H1 (cell line): Measurements from ENCODE around the gene PGF. TPM values are rescaled to one million over a fixed set of nuclear protein-coding genes. Genes with fewer than 3 reads are reported as not detected.

Experiments used
- CTCF ChIA-PET: fragments of 300-600 bp; sonication (Branson Sonifier 250); formaldehyde crosslinking; loops from one replicate; lab custom pipeline; 2021; ENCODE audit not compliant: partially characterized antibody; lab: Charles Lee
- POLR2A ChIA-PET: fragments of 300-600 bp; sonication (Branson Sonifier 250); formaldehyde crosslinking; loops from one replicate; lab custom pipeline; 2021; ENCODE audit warnings: inconsistent platforms; ENCODE audit not compliant: partially characterized antibody; lab: Charles Lee
- DNase-seq, 2 experiments: peaks; one replicate each; pipeline versions ENCODE4 v3.0.0 to v3.0.0-alpha.2; 2010 to 2022; ENCODE audit warnings: low spot score in 2 of 2, low read depth in 1 of 2, mixed read lengths in 1 of 2
- FAIRE-seq: peaks from 2 replicates; lab custom pipeline; 2011; peaks lifted over from hg19 to GRCh38; lab: Jason Lieb, UNC
- H2AFZ ChIP-seq: 2 replicates; pipeline ENCODE4 v1.8.1; 2012; ENCODE audit warnings: low read length, inconsistent platforms
- H2AK5ac ChIP-seq: 2 replicates; pipeline ENCODE4 v1.6.1; 2013; ENCODE audit warnings: low read depth, low read length
- H2BK120ac ChIP-seq: replicated peaks from 2 replicates; pipeline ENCODE3; 2013; ENCODE audit warnings: low read depth, low read length, inconsistent platforms
- H2BK12ac ChIP-seq: 2 replicates; pipeline ENCODE4 v1.6.1; 2013; ENCODE audit warnings: low read depth, low read length
- H2BK15ac ChIP-seq: 2 replicates; pipeline ENCODE4 v1.6.1; 2013; ENCODE audit warnings: low read length
- H2BK20ac ChIP-seq: 2 replicates; pipeline ENCODE4 v1.6.1; 2013; ENCODE audit warnings: low read length
- H2BK5ac ChIP-seq: 2 replicates; pipeline ENCODE4 v1.6.1; 2013; ENCODE audit warnings: low read depth, low read length
- H3K14ac ChIP-seq: 2 replicates; pipeline ENCODE4 v1.6.1; 2013; ENCODE audit warnings: inconsistent platforms; ENCODE audit not compliant: insufficient read length
- H3K18ac ChIP-seq: 2 replicates; pipeline ENCODE4 v1.6.1; 2013; ENCODE audit warnings: low read length; ENCODE audit errors: extremely low read depth
- H3K23ac ChIP-seq: 2 replicates; pipeline ENCODE4 v1.6.1; 2013; ENCODE audit warnings: inconsistent platforms; ENCODE audit not compliant: insufficient read length
- H3K23me2 ChIP-seq: 2 replicates; pipeline ENCODE4 v1.6.1; 2013; ENCODE audit warnings: low read depth, low read length
- H3K27ac ChIP-seq: 2 replicates; pipeline ENCODE4 v1.6.1; 2011; ENCODE audit warnings: low read depth, low read length, inconsistent platforms
- H3K27me3 ChIP-seq, 4 experiments: replicated peaks in 1 of 4; 1 replicate in 1 of 4; 2 replicates in 3 of 4; pipeline versions ENCODE4 v1.6.1 to v1.8.1; 2011 to 2013; ENCODE audit warnings: low read length in 3 of 4, mild to moderate bottlenecking in 3 of 4, inconsistent platforms in 2 of 4, mixed read lengths in 2 of 4, moderate library complexity in 1 of 4; ENCODE audit not compliant: control insufficient read depth in 3 of 4, insufficient read depth in 3 of 4; ENCODE audit errors: extremely low read depth in 1 of 4
- H3K36me3 ChIP-seq, 4 experiments: 2 replicates each; pipeline versions ENCODE4 v1.6.1 to v1.8.1; 2011 to 2013; ENCODE audit warnings: mild to moderate bottlenecking in 4 of 4, low read length in 3 of 4, moderate library complexity in 2 of 4, control low read depth in 1 of 4, inconsistent platforms in 1 of 4; ENCODE audit not compliant: insufficient read depth in 4 of 4, control insufficient read depth in 2 of 4
- H3K4ac ChIP-seq: replicated peaks from 2 replicates; pipeline ENCODE3; 2013; ENCODE audit warnings: low read length, low read depth, mixed read lengths, inconsistent platforms; ENCODE audit not compliant: insufficient read length
- H3K4me1 ChIP-seq, 4 experiments: replicated peaks in 1 of 4; 1 replicate in 1 of 4; 2 replicates in 3 of 4; pipeline versions ENCODE4 v1.6.1 to v1.8.1; 2011 to 2013; ENCODE audit warnings: low read length in 3 of 4, inconsistent platforms in 2 of 4, mixed read lengths in 1 of 4; ENCODE audit not compliant: insufficient read depth in 4 of 4, control insufficient read depth in 3 of 4
- H3K4me2 ChIP-seq, 2 experiments: 2 replicates each; pipeline versions ENCODE4 v1.6.1 to v1.8.1; 2011 to 2013; ENCODE audit warnings: low read depth in 2 of 2, low read length in 2 of 2, control low read depth in 1 of 2, inconsistent platforms in 1 of 2, mild to moderate bottlenecking in 1 of 2; ENCODE audit not compliant: insufficient read depth in 1 of 2
- H3K4me3 ChIP-seq, 4 experiments: fragments of 200-600, 300-600 bp in 1 of 4; sonication (generic), shearing (Covaris generic), sonication (Bioruptor Twin) in 1 of 4; 2 replicates each; pipeline versions ENCODE4 v1.5.1 to v1.8.1; 2011 to 2016; ENCODE audit warnings: low read length in 4 of 4, low read depth in 3 of 4, control low read depth in 2 of 4, inconsistent platforms in 2 of 4, mild to moderate bottlenecking in 2 of 4, mixed read lengths in 1 of 4, moderate library complexity in 1 of 4; ENCODE audit not compliant: insufficient read depth in 2 of 4; ENCODE audit errors: extremely low read depth in 1 of 4
- H3K56ac ChIP-seq: replicated peaks from 2 replicates; pipeline ENCODE3; 2013; ENCODE audit warnings: low read depth, mild to moderate bottlenecking, mixed read lengths, low read length, inconsistent platforms; ENCODE audit not compliant: insufficient read length
- H3K79me1 ChIP-seq: 2 replicates; pipeline ENCODE4 v1.6.1; 2013; ENCODE audit warnings: low read depth, low read length, control low read depth
- H3K79me2 ChIP-seq, 2 experiments: 2 replicates each; pipeline versions ENCODE4 v1.6.1 to v1.8.1; 2012 to 2013; ENCODE audit warnings: low read length in 2 of 2, mild to moderate bottlenecking in 2 of 2, inconsistent platforms in 1 of 2; ENCODE audit not compliant: insufficient read depth in 2 of 2, control insufficient read depth in 1 of 2
- H3K9ac ChIP-seq, 4 experiments: replicated peaks in 1 of 4; 1 replicate in 1 of 4; 2 replicates in 3 of 4; pipeline versions ENCODE4 v1.6.1 to v1.8.1; 2011 to 2013; ENCODE audit warnings: low read depth in 3 of 4, low read length in 3 of 4, control low read depth in 2 of 4, mild to moderate bottlenecking in 2 of 4, moderate library complexity in 2 of 4, inconsistent platforms in 1 of 4; ENCODE audit errors: extremely low read depth in 1 of 4
- H3K9me3 ChIP-seq, 2 experiments: 2 replicates each; pipeline versions ENCODE4 v1.6.1 to v1.8.1; 2012 to 2013; ENCODE audit warnings: mild to moderate bottlenecking in 2 of 2, moderate library complexity in 2 of 2, control low read depth in 1 of 2, inconsistent platforms in 1 of 2, low read depth in 1 of 2, low read length in 1 of 2, mixed read lengths in 1 of 2; ENCODE audit not compliant: insufficient read depth in 2 of 2
- H4K20me1 ChIP-seq, 2 experiments: replicated peaks in 1 of 2; 2 replicates each; pipeline versions ENCODE3 to v1.8.1; 2011 to 2013; ENCODE audit warnings: inconsistent platforms in 2 of 2, low read length in 2 of 2, mild to moderate bottlenecking in 1 of 2; ENCODE audit not compliant: insufficient read depth in 2 of 2, control insufficient read depth in 1 of 2
- H4K5ac ChIP-seq: 2 replicates; pipeline ENCODE4 v1.6.1; 2013; ENCODE audit warnings: low read length, low read depth, mixed read lengths, inconsistent platforms; ENCODE audit not compliant: insufficient read length
- H4K8ac ChIP-seq: 2 replicates; pipeline ENCODE4 v1.8.0; 2013; ENCODE audit warnings: mild to moderate bottlenecking, moderate library complexity, low read length, inconsistent platforms; ENCODE audit not compliant: insufficient read depth; ENCODE audit errors: extremely low read depth
- H4K91ac ChIP-seq: replicated peaks from 2 replicates; pipeline ENCODE3; 2013; ENCODE audit warnings: low read length, mixed read lengths, inconsistent platforms; ENCODE audit not compliant: insufficient read length
- CHD2 ChIP-seq: IDR thresholded peaks from 2 replicates; pipeline ENCODE4 v1.6.1; 2012; ENCODE audit warnings: low read length, improper control_type of control experiment
- SP4 ChIP-seq: IDR thresholded peaks from 2 replicates; pipeline ENCODE4 v1.6.1; 2012; ENCODE audit warnings: low read length, inconsistent platforms
- WGBS, 2 experiments: shearing (Covaris generic) in 1 of 2; methylation state at CpG; one replicate each; pipeline versions ENCODE4 v1.1.6 to v1.1.7; 2013 to 2015; ENCODE audit warnings: low lambda C conversion rate in 2 of 2, mixed read lengths in 2 of 2, inconsistent platforms in 1 of 2, low coverage in 1 of 2, missing lambda C conversion rate in 1 of 2; ENCODE audit not compliant: insufficient replicate concordance in 2 of 2, insufficient coverage in 1 of 2, insufficient read length in 1 of 2; ENCODE audit errors: extremely low coverage in 1 of 2, missing lambda C conversion rate in 1 of 2; 5-methylcytosine and 5-hydroxymethylcytosine counted together
- polyA plus RNA-seq, 7 experiments: library from polyadenylated mRNA; depleted of rRNA in 3 of 7; stranded (reverse) in 5 of 7; unstranded in 2 of 7; fragments of >200 nt in 5 of 7; fragments of 200-250 nt in 2 of 7; gene quantifications; 1 replicate in 5 of 7; 2 replicates in 1 of 7; 4 replicates in 1 of 7; pipeline versions ENCODE4 v1.2.1 to v1.2.3, GENCODE V29; 2011 to 2013; ENCODE audit warnings: missing spikeins in 2 of 7, mixed read lengths in 2 of 7
- total RNA-seq: library from RNA; stranded (reverse); fragmentation: NEBNext Ultra II Directional; extraction: Animal tissue kit (Norgen Biotek cat#: 25700); gene quantifications from 2 replicates; pipeline ENCODE4 v1.2.1, GENCODE V29; 2021
- TF ChIP-seq, protein P1 (sequence below): IDR thresholded peaks from 2 replicates; pipeline ENCODE4 v1.6.1; 2012; ENCODE audit warnings: inconsistent platforms

The PGF gene
- total and polyA plus RNA-seq, 2 of the 8 experiments (the other 6 are each of a cell fraction or from before 2014, with no cell fraction given), result 2.1 to 4.1 TPM

DNA sequence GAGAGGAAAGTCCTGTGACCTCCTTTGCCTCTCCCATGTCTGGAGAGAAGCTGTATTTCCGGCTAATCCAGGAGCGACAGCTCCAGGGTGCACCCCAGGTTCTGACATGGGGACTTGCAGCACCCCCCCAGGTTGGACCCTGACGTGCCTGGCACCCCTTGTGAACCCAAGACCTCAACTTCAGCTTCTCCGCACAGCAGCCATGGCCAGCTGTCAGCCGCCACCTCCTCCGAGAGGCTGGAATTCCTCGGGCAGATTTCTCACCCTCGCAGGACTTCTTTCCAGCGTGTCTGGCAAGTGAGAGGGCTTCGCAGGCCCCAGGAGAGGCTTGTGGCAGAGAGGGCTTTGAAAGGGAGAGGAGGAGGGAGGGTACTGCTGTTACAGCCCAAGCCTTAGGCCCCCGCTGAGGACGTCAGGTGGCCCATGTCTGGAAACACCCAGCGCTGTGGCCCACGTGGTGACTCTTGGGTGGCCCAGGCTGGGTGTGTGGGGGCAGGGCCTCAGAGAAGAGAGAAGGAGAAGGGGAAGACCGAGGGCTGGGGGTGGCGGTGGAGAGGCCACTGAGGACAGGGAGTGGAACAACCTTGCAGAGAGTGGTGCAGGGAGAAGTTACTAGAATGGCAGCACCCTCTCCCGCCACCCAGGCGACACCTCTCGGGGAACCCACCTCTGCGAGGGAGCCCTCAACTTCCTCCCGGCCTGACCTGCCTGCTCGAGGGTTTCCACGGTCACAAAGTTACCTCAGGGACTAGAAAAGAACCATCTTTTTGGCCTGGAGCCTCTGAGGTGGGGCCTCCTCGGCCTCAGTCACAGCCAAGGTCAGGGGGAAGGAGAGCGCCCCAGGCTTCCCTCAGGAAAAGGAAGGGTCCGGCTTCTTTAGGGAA lies 20.7 kb downstream of the PGF start:
- Histone ChIP-seq H3K79me1 (no peaks in the 10 kb centered on the region), H3K4me2 (no peak overlapping the region), H4K8ac (peak overlapping the region; percentile 11), H3K4me3 (no peak overlapping the region), H3K23me2 (no peaks in the 10 kb centered on the region), H3K9ac (no peak overlapping the region), H2BK15ac (no peak overlapping the region), H3K56ac (no peak overlapping the region), H2AFZ (peak overlapping the region; percentile 34; the same call in 1 of the 2 replicates), H2BK120ac (no peak overlapping the region), H4K5ac (no peak overlapping the region), H3K4ac (no peak overlapping the region), H3K36me3 (no peaks in the 10 kb centered on the region), H3K9me3 (no peaks in the 10 kb centered on the region), H2BK20ac (no peak overlapping the region), H3K79me2 (no peaks in the 10 kb centered on the region), H3K4me1 (peaks cover 0 to 5% (median 0%) of the 10 kb centered on the region in 4 experiments; a peak in 1 of 7 replicates), H2BK5ac (no peak overlapping the region), H2AK5ac (no peak overlapping the region), H3K27ac (no peak overlapping the region), H3K18ac (no peak overlapping the region), H2BK12ac (no peak overlapping the region), H3K14ac (no peak overlapping the region), H4K91ac (no peak overlapping the region), H3K27me3 (no peaks in the 10 kb centered on the region), H4K20me1 (no peaks in the 10 kb centered on the region), H3K23ac (no peak overlapping the region)
- ChIA-PET CTCF (interaction anchor here (0.6 to 7.1 kb wide), 9 partner anchors 11 to 155 kb away, joined by 3 to 62 read pairs (median 6); partner anchors contain the start of gene RPS6KL1), POLR2A (interaction anchor here (0.8 to 1.5 kb wide), 2 partner anchors 12 to 15 kb away, joined by 3 to 12 read pairs; partner anchors contain the start of gene RPS6KL1)
- 87% methylated on average over 26 of the region's 26 CpGs; no CpG with 5 or more reads in 1 of the 2 experiments for WGBS, 2 experiments
- FAIRE-seq, result no peak
- TF ChIP-seq CHD2 (no peak), SP4 (no peak)
- TF ChIP-seq, protein P1, sequence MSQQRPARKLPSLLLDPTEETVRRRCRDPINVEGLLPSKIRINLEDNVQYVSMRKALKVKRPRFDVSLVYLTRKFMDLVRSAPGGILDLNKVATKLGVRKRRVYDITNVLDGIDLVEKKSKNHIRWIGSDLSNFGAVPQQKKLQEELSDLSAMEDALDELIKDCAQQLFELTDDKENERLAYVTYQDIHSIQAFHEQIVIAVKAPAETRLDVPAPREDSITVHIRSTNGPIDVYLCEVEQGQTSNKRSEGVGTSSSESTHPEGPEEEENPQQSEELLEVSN, result 0 out of 2 replicates have a peak, but pooled peaks have one; percentile 15
- no peak for DNase-seq
